ENCODE results near the gene GAB2.
"Not testable (repeated sequence)": the region's sequence is repeated elsewhere in the genome, so short reads cannot be mapped to it uniquely, and the experiment has no call there.

Gene GAB2

DNA sequence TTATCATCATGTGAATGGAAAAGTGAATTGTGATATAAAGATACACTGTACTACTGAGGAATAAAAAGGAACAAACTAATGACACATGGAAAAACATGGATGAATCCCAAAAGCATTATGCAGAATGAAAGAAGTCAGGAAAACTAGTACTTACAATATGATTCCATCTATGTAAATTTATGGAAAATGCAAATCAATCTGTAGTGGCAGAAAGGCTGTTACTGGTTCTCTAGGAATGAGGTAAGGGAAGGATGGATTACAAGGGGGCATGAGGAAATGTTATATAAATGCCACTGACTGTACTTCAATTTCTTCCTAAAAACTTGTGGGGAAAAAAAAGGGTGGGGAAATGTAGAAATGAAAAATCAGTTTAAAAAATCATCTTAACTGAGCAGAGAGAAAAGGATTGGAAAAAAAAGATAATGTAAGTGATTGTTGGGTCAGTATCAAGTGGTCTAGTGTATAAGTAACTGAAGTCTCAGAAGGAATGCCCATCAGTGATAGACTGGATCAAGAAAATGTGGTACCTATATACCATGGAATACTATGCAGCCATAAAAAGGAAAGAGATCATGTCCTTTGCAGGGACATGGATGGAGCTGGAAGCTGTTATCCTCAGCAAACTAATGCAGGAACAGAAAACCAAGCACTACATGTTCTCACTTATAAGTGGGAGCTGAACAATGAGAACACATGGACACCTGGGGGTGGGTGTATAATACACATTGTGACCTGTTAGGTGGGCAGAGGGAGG is 180.2 kb downstream of the GAB2 start:
- H3K4me3 Mint-ChIP-seq = no peak overlapping the region
- no peak overlapping the region for H3K27ac Mint-ChIP-seq
- no peak for DNase-seq
- peaks cover 3% of the 10 kb centered on the region for H3K27me3 Mint-ChIP-seq (ENCODE audit: low read depth, poor library complexity)
- peaks cover 46% of the 10 kb centered on the region for H3K36me3 Mint-ChIP-seq (ENCODE audit: low read depth)
- TF ChIP-seq, protein P1, sequence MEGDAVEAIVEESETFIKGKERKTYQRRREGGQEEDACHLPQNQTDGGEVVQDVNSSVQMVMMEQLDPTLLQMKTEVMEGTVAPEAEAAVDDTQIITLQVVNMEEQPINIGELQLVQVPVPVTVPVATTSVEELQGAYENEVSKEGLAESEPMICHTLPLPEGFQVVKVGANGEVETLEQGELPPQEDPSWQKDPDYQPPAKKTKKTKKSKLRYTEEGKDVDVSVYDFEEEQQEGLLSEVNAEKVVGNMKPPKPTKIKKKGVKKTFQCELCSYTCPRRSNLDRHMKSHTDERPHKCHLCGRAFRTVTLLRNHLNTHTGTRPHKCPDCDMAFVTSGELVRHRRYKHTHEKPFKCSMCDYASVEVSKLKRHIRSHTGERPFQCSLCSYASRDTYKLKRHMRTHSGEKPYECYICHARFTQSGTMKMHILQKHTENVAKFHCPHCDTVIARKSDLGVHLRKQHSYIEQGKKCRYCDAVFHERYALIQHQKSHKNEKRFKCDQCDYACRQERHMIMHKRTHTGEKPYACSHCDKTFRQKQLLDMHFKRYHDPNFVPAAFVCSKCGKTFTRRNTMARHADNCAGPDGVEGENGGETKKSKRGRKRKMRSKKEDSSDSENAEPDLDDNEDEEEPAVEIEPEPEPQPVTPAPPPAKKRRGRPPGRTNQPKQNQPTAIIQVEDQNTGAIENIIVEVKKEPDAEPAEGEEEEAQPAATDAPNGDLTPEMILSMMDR (IDR thresholded peaks at IDR 0.05) = no peak
- peaks cover 45% of the 10 kb centered on the region for H3K9me3 Mint-ChIP-seq
- peaks cover 15% of the 10 kb centered on the region for H3K4me1 Mint-ChIP-seq

DNA sequence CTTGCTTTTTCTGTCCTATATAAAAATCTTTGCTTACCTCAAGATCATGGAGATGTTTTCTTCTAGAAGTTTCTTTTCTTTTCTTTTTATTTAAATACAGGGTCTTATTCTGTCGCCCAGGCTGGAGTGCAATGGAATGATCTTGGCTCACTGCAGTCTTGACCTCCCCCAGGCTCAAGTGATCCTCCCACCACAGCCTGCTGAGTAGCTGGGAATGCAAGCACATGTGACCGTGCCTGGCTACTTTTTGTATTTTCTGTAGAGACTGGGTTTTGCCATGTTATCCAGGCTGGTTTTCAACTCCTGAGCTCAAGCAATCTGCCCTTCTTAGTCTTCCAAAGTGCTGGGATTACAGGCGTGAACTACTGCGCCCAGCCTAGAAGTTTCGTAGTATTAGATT is 183.6 kb downstream of the GAB2 start:
- H3K36me3 Mint-ChIP-seq (ENCODE audit: low read depth) = peaks cover 28% of the 10 kb centered on the region
- peaks cover 23% of the 10 kb centered on the region for H3K4me1 Mint-ChIP-seq
- peaks cover 3% of the 10 kb centered on the region for H3K27me3 Mint-ChIP-seq (ENCODE audit: low read depth, poor library complexity)
- DNase-seq = no peak
- H3K9me3 Mint-ChIP-seq = peaks cover 23% of the 10 kb centered on the region
- H3K27ac Mint-ChIP-seq = no peak overlapping the region
- no peak overlapping the region for H3K4me3 Mint-ChIP-seq
- TF ChIP-seq, protein P1 (IDR thresholded peaks at IDR 0.05) = no peak

DNA sequence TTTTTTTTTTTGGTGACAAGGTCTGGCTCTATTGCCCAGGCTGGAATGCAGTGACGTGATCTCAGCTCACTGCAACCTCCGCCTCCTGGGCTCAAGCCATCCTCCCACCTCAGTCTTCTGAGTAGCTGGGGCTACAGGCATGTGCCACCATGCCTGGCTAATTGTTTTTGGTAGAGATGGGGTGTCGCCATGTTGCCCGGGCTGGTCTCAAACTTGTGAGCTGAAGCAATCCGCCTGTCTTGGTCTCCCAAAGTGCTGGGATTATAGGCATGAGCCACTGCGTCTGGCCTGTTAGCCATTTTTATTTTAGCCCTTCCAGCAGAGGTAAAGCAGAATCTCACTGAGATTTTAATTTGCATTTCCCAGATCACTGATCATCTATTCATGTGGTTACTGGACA is 184.6 kb downstream of the GAB2 start:
- not testable (repeated sequence) for DNase-seq; H3K4me3 Mint-ChIP-seq; H3K27ac Mint-ChIP-seq; H3K27me3 Mint-ChIP-seq (ENCODE audit: low read depth, poor library complexity)
- Mint-ChIP-seq H3K4me1 (peaks cover 23% of the 10 kb centered on the region), H3K9me3 (peaks cover 15% of the 10 kb centered on the region), H3K36me3 (ENCODE audit: low read depth) (peaks cover 23% of the 10 kb centered on the region)

DNA sequence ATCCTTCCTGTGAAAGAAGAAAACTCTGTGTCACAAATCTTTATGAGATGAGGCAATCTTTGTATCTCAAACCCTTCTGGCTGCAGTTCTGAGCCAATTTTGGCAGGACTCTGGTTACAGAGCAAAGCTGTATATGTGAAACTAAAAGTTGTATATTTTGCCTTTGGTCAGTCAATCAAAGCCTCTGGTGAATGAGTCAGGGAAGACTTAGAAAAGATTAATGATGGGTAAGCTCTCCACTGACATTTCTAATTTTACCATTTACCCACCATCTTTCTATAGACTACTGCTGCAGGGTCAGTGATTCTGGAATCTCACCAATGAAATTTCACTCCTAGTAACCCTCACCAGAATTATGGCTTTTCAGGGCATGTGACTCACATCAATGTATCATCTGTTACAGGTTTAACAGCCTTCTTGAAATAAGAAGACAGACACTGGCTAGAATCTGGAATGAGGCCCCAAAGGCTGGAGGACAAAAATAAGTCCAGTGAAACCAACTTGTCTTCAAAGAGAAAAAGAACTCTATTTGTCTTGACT is 185.6 kb downstream of the GAB2 start:
- TF ChIP-seq, protein P1 (IDR thresholded peaks at IDR 0.05) = no peak
- Mint-ChIP-seq H3K36me3 (ENCODE audit: low read depth) (peaks cover 15% of the 10 kb centered on the region), H3K4me1 (peaks cover 23% of the 10 kb centered on the region), H3K9me3 (peaks cover 5% of the 10 kb centered on the region), H3K27me3 (ENCODE audit: low read depth, poor library complexity) (no peaks in the 10 kb centered on the region), H3K4me3 (no peak overlapping the region), H3K27ac (no peak overlapping the region)
- DNase-seq = no peak

DNA sequence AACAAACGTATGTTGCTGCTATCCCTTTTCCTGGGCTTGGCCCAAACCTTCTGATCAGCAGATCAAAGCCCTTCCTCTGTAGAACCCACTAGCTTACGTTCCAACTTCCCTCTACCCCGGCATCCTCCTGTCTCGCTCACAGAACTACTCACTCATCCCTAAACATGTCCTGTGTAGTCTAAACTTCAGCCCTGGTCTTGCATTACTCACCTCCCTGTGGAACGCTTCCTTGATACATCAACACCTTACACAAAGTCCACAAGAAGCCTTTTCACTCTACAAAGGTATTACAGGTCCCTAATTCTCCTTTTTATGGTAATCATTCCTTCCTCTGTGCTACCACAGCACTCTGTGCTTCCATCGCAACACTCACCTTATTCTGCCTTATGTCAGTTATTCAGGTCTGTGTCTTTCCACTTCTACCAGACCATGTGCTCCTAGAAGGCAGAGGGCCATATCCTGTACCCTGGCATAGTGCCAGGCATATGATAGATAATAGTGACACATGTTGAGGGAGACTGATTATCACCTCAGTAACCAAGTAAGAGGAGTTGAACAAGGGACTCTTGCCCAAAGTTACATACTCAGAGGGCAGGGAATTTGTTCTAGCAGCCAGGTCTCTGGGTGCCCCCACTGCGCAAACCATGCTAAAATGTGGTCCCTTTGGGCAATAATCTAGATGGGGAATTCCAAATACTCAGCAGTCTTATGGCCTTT is 187.3 kb downstream of the GAB2 start:
- H3K27me3 Mint-ChIP-seq (ENCODE audit: low read depth, poor library complexity) = no peaks in the 10 kb centered on the region
- no peak for DNase-seq
- no peak overlapping the region for H3K4me3 Mint-ChIP-seq
- peaks cover 17% of the 10 kb centered on the region for H3K4me1 Mint-ChIP-seq
- TF ChIP-seq, protein P1 (IDR thresholded peaks at IDR 0.05) = no peak
- peaks cover under 1% of the 10 kb centered on the region for H3K9me3 Mint-ChIP-seq
- H3K36me3 Mint-ChIP-seq (ENCODE audit: low read depth) = peaks cover 4% of the 10 kb centered on the region
- H3K27ac Mint-ChIP-seq = no peak overlapping the region

DNA sequence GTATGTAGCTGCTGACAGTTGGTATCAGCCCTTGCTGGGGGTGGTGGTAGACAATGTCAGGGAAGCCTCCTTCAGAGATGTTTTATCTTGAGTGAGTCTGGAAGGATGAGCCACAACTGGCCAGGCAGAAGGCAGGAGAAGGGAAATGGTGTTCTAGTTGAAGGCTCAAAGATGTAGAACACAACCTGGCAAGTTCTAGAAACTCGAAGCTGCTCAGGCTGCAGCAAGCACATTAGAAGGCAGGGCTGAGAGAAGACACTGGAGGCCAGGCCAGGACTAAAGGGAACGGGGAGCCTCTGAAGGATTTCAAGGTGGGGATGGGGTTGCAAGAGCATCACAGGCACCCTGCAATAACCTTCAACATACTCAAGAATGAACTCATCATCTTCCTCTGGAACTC is 188.5 kb downstream of the GAB2 start:
- H3K36me3 Mint-ChIP-seq (ENCODE audit: low read depth) = peaks cover 10% of the 10 kb centered on the region
- no peak overlapping the region for H3K4me3 Mint-ChIP-seq
- TF ChIP-seq, protein P1 (IDR thresholded peaks at IDR 0.05) = no peak
- no peaks in the 10 kb centered on the region for H3K9me3 Mint-ChIP-seq
- no peak overlapping the region for H3K27ac Mint-ChIP-seq
- H3K27me3 Mint-ChIP-seq (ENCODE audit: low read depth, poor library complexity) = no peaks in the 10 kb centered on the region
- H3K4me1 Mint-ChIP-seq = peaks cover 14% of the 10 kb centered on the region
- DNase-seq = no peak

All from nephron progenitor cell (in vitro differentiated cells).